Stimulated activated CD4-positive, alpha-beta T cell treated with anti-CD3 and anti-CD28 coated beads, Interleukin-1b, Interleukin-23, amount 100 ng/mL, for 1 hour (primary cell): ENCODE measurements around the gene TMEM121B.
A peak's percentile ranks its signal among the peaks of the same experiment; 100 is the strongest.

Experiments
- DNase-seq, 2 donors: peaks; one replicate each; pipeline ENCODE4 v3.0.0-alpha.2; 2020; ENCODE audit warnings: low read depth in 2 of 2

Gene TMEM121B

DNA sequence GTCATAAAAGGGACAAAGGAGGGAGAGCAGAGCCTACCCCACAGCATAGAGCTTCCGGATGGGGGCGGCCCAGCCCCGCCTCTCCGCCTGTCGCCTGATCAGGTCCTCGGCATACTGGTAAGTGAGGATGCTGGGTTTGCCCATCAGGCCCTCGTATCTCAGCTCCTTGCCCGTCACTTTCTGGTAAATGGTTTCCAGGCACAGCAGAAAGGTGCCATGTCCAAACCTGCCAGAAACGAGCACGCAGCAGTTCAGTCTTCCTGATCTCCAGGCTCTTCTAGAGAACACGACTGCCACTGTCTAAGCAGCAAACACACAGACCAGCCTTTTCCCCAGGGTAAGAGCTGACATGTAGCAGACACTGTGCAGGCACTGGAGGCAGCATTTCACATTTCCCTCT lies 17.4 kb upstream of the TMEM121B start:
- no peak for DNase-seq

DNA sequence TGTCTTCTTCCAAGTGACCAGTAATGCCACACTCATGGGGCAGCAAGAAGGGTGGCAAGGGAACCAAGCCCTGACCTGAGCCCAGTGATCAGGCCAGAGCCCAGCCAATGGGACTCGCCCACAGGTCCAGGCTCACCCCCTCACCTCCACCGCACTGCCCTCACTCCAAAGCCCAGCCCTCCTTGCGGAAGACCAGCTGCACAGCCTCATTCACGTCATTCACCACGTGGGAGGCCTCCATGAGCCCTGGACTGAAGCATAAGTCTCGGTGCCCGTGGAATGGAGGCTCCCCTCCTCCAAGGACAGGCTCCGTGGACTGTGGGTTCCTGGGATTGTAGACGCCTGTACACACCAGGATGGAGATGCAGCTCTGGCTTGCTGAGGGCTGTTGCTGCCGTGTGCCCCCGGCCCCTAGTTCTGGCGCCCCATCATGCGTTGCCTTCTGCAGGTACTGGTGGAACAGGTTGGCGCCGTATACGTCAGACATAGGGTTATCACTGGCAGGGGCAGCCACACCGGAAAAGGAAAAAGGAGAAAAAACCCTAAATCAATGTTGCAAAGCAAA lies 16.8 kb upstream of the TMEM121B start:
- DNase-seq, result no peak

DNA sequence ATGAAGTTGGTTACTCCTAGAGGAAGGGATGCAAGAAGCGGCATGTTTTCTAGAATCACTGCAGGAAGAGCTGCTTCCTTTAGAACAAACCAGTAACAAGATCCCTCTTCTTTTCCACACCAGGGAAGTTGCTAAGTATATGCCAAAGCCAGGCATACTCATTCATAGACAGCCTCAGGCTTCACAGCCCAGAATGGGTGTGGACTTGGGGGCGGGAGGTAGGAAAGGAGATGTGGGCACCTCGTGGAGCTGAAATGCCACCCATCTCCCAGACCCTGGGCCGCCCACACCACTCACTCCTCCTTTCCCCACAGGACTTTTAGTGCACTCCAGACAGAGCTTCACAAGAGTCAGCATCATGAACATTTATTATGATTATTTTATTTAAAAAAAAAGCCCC lies 16.0 kb upstream of the TMEM121B start:
- no peak for DNase-seq

DNA sequence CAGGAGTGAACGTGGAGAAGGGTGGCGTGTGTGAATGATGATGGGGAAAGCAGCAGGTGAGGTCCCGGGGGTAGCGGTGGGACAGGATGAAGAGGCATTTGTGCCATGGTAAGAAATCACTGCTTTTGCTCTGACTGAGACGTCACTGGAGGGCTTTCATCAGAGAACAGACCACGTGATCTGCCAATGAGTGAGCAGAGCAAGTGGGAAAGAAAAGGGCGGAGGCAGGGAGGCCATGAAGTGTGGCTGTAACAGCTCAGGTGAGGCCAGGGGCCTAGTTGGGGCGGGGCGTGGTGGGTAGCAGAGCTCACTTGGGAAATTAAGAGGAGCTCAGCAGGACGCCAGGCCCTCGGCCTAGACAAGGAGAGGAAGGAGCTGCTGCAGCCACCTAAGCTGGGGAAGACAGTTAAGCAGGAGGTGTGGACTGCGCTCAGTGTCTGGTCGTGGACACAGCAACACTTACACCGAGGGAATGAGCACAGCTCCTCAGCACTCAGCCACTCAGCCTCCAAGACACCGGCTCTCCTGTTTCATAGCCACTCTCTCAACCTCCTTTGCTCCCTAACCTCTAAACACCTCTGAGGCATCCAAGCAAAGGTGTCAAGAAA lies 14.1 kb upstream of the TMEM121B start:
- no peak for DNase-seq

DNA sequence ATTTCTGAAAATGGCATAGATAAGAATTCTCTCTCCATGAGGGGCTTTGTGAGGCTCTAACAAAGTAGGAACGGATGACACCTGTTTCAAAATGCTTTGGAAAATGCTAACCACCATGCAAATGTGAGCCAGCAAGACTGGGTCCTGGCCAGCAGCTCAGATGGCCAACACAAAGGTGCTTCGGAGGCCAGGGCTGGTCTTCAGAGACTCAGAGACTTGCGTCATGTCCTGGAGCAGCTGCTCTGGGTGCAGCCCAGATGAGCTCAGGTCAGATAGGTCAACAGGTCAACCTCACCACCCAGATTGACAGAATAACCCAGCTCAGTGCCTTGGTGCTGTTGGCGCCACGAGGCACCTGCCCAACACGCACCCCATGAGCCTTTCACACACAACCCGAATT lies 12.0 kb upstream of the TMEM121B start:
- DNase-seq, result no peak

DNA sequence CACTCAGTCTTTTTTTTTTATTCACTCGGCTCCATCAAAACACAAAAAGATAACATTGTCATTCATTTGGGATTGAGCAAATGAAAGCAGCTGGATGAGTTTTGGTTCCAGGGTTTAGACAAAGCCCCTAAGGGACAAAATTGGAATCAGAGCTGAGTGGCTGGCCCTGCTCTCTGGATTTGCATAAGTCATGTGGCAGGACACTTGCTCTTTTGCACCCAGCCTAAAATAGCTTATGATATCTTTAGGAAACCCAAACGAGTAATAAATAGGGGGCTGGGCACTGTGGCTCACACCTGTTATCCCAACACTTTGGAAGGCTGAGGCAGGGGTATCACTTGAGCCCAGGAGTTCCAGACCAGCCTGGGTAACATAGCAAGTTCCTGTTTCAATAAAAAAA lies 11.0 kb upstream of the TMEM121B start:
- DNase-seq, result no peak

DNA sequence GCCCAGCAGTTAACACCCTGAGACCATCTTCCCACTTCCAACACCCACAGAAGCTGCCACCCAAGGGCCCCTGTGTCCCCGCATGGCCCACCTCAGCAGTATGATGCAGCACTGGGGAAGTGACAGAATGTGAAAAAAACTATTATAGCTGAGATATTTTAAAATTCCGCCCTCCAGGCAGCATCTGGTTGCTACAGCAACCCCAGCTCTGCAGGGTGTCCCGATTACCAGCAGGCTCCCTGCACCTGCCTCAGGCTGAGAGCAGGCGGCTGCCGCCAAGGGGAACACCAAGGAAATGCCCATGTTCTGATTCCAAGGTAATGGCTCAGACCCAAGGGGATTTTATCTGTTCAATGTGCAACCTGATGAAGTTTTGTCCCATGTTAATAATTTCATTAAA lies 10.5 kb upstream of the TMEM121B start:
- no peak for DNase-seq

DNA sequence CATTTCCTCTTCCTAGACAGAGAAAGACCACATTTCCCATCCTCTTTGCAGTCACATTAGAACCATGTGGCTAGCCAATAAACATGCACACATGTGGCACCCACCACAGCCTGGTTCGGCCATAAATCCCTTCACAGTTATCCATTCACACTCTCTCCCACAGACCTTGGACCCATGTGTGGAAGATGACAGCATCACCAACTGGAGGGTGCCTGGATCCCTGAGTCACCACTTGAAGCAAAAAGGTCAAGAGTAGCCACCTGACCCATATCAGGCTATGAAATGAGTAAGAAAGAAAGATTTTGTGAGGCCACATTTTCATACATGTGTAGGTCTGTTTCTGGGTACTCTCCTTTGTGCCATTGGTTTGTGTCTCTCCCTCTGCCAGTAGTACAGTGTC lies 9.0 kb upstream of the TMEM121B start:
- DNase-seq, result no peak

DNA sequence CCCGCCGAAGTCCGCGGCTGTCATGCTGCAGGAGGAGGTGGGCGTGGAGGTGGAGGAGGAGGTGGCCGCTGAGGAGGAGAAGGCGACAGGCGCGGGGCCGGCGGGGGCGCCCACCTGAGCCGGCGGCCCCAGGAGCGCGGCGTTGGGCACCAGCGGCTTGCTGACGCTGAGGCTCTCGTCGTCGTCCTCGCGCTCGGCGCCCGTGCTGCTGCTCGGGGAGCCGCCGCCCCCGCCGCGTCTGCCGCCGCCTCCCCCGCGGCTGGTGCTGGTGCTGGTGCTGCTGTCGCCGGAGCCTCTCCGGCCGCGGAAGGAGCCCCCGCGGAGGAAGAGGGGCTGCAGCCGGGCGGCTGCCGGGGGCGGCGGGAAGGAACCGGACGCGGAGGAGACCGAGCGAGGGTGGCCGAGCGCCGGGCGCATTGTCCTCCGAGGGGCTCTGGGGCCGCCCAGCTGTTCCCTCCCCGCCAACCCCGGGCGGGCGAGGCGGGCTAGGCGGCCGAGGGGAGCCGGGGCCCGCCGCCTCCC lies 388 bp downstream of the TMEM121B start:
- no peak for DNase-seq

DNA sequence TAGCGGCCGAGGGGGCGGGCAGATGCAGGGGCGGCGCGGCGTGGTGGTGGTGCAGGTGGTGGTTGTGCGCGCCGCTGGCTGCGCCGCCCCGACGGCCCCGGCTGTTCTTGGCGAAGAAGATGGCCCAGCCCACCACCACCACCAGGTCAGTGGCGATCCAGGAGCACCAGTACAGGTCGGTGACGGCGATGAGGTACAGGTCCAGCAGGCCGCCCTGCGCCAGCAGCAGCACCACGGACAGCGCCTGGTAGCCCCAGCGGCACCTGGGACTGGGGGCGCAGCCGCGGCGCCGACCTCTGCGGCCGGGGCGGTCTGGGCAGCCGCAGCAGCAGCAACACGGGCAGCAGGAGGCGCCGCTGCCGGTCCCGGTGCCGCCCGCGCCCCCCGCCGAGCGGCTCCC lies 879 bp downstream of the TMEM121B start:
- DNase-seq, result peak; percentile 17 to 27

DNA sequence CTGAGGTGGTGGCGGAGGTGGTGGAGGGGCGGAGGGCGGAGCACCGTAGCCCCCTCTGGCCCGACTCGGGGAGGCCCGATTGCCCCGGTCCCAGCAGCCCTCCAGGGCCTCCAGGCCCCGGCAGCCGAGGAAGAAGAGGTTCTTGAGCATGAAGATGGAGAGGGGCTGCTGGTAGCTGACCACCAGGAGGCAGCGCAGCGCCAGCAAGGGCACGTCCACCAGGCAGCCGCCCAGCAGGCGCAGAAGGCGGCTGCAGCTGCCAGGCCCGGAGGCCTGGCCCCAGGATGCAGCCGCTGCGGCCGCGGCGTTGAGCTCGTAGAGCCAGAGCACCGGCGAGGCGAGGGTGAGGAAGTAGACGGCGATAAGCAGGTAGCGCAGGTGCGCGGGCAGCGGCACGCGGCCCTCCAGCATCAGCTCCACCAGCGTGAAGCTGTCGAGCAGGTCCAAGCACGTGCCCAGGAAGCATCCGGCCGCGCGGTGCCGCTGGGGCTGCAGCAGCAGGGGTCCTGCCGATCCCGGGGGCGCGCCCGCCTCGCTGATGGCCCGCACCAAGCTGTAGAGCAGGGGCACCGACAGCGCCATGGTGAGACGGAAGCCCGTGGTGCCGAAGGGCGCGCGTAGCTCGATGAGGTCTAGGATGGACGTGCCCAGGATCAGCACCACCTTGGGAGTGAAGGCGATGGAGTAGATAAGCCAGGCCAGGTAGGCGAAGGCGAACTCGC lies 1.5 kb downstream of the TMEM121B start:
- no peak for DNase-seq

DNA sequence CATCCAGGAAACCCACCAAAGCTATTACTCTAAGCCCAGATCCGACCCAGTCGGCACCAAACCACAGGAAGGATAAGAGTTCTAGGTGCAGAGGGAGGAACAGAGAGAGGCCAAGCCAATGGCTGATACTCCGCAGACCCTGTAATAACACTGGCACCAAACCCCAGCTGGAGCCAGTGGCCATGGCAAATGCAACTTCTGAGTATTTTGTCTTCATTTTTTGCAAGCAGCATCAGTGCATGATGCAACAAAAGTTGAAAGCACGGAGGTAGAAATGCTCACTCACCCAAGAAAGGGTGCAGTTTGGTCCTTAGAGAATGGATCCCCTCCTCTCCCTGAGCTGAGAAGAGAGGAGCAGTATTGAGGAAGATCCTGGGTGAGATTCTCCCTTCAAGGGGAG lies 2.8 kb downstream of the TMEM121B start:
- no peak for DNase-seq

DNA sequence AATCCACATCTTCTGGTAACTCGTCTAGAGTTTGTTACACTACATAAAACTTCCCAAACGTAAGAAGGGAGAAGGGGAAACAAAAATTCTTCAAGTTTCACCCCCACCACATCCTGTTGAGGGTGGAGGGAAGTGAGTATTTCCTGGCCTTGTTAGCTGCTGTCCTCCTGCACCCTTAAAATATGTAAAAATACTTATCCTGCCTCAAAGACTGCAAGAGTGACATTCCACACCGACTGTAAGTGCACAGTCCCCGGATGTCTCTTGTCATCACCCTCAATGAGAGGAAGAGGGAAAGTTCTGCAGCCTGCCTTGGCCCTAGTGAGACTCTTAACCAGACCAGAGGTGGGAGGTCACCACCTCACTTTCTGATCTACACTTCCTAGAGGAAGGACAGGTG lies 3.3 kb downstream of the TMEM121B start:
- DNase-seq, result no peak

DNA sequence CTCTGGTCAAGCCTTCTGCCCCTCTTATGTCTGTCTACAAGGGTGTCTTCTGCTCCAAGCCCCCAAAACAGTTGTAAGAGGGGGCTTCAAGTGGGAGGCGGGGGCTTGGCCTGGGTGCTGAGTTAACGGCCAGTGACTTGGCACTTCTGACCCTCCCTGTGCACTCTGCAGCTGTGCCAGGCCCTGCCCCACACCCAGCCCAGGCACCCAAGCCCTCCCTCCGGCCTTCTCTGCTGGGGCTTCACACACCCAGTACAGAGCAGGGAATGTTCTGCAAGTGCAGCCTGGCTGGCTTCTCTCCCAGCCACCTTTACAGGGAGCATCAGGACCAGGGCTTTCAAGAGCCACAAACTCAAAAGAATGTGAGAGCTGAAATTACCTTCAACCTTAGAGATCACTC lies 3.8 kb downstream of the TMEM121B start:
- DNase-seq, result no peak

DNA sequence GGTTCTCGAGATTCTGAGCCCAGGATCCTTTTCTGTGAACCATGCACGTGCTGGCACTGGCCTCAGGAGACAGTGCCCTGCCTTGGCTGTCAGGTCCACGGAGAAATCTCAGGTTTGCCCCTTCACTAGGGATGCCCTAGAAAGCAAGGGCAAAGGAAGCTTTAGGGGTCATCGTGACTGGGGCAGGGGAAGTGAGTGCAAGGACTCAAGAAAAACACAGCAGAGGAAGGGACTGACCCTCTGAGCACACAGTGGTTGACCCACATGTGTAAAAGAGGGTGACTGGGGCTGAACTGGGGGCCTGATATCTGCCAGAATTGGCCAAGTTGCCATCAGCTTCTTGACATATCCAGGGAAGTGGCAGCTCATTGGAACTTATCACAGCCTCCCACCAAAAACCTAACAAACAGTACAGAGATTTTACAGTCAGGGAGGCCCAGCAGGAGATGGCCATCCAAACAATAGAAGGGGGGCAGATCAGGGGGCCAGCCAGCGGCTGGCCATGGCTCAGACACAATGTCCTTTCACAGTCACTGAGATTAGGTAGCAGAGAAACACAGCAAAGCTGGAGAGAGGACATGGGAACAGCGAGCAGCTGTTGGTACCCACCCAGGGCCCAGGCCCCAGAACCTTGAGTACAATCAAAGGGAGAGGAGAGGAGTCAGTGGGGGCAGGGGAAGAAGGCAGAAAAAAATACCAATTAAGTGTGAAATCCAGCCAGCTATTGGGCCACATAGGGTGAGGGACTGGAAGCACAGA lies 4.4 kb downstream of the TMEM121B start:
- DNase-seq, result no peak

DNA sequence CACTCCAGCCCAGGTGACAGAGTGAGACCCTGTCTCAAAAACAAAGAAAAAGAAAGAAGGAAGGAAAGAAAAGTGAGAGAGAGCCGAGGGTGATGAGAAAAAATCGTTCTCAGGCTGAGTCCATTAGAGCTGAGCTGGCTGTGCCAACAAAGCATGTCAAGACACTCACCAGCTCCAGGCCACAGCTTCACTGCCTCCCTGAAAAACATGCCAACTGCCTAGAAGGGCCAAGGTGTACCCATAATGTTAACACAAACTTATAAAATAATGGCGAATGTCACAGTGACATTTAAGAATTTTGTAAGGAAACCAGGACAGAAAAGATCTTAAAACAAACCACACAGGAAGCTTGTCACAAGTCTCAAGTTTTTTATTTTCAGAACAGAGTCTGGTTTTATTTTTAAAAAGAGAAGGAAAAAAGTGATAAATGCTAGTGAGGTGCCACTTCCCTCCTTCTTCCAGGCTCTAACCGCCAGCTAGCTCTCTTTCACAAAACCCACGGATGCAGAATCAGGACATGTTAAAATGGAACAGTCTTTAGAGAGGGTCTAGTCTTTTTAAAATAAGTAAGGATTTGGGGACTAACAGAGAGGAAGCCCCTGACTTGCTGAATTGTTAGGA lies 5.1 kb downstream of the TMEM121B start:
- no peak for DNase-seq

DNA sequence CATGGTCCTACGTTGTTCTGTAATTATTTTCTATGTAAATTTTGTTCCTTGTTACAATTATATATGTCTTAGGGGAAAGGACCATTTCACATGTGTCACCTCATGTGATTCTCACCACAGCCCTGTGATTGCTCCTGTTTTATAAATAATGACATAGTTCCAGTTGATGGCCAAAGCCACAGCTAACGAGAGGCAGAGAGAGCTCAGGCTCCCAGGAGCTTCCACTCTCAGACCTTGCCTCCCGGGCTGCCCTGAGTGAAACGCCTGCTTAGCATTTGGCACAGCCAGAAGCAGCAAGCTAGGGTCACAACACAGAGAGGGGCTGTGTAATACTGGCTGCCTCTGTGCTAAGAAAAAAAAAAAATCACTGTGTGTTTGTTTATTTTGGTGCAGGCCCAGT lies 5.9 kb downstream of the TMEM121B start:
- no peak for DNase-seq

DNA sequence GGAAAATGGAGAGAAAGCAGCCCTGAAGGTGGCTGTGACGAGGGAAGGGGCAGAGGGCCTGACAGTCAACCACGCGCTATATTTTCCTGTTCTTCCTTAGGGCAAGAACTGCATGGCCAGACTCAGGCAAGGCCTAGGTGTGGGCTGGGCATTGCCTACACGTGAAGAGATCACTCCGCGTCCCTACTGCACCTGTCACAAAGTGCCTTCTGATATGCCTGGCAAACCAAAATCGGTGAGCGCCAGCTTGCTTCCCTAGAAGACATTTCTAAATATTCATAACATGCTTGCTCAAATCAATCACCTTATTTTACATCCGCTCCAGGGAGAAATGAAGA lies 6.3 kb downstream of the TMEM121B start:
- no peak for DNase-seq

DNA sequence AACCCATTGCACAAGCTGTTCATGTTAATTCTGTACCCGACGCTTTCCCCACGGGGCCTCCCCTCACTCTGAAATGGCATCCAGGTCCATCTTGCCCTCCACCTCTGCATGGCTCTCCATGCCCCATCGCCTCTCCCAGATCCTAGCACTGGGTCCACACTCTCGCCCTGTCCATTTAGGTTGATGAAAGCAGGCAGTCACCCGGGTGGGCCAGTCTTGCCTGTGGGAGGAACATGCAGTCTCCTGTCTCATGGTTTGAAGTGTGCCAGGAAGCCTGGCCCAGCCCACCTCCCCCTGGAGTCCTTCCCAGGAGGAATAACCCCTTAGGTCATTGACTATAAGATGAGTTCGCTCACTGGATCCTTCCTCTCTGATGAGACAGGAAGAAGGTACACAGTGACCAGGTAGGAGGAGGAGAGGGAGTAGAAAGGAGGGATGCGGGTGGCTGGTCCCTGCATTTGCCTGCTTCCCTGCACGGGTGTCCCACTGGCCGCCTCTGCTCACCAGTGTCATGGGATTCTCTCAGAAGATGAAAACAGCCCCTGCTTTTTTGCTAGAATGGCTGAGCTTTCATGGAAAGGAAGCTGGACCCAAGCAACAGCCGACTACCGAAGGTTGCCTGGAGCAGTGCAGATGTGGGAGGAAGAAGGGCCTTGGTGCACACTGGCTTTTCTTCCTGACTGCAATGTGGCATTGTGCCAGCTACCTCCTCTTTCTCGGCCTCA lies 6.8 kb downstream of the TMEM121B start:
- no peak for DNase-seq

DNA sequence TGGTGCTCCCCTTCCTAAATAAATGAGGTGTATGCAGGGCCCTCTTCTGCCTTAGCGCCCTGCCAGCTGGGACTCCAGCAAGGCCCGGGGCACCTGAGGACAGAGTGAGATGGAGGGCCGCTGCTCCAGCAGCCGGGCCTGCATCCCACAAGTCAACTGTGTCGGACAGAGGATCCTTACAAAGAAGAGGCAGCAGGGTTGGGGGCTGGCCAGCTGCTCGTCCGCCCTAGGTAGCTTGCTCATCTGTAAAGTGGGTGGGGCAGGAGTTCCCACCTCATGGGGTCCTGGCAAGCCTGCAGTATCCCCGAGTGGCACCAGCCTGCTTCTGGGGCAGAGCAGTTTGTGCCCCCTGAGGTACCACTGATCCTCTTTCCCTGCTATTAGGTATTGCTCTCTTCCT lies 7.6 kb downstream of the TMEM121B start:
- no peak for DNase-seq

DNA sequence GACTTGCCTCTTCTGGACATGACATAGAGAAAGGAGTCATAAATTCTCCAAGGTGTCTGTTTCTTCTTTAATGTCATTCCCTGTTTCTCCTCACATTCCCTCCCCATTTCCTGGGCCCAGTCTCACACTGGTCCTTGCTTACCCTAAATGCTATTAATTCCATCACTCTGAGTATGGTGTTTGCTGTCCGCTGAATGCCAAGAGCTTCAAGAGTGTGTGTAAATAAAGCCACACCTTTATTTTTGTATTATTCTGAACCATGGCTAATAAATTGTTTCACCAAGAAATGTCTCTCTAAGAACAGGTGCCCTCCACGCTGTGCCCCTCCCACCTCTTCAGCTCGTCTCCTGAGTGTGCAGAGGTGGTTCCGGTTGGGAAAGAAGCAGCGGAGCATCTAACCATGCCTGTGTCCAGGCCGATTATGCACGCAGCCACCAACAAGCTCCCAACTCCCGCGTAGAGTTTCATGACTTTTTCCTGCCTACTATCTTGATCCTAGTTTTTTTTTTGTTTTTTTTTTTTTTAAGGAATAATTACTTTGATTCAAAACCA lies 8.6 kb downstream of the TMEM121B start:
- no peak for DNase-seq
